Activated CD4-positive, alpha-beta T cell treated with anti-CD3 and anti-CD28 coated beads, Interleukin-2, amount 10 ng/mL, durations not matched to agents 24 days and 14 days (primary cell): ENCODE data around the gene CPLX3. TPM values are rescaled to one million over a fixed set of nuclear protein-coding genes. Genes with fewer than 3 reads are reported as not detected.

Experiments
- DNase-seq: peaks from one replicate; pipeline ENCODE4 v3.0.0; 2022
- H3K27ac Mint-ChIP-seq: one replicate; pipeline ENCODE4 v1.8.0; 2022; ENCODE audit warnings: mild to moderate bottlenecking, mixed read lengths
- H3K27me3 Mint-ChIP-seq: one replicate; pipeline ENCODE4 v1.8.0; 2022; ENCODE audit warnings: mixed read lengths
- H3K36me3 Mint-ChIP-seq: one replicate; pipeline ENCODE4 v1.8.0; 2022; ENCODE audit warnings: low read depth, mild to moderate bottlenecking, mixed read lengths
- H3K4me1 Mint-ChIP-seq: one replicate; pipeline ENCODE4 v1.8.0; 2021; ENCODE audit warnings: mixed read lengths
- H3K4me3 Mint-ChIP-seq: one replicate; pipeline ENCODE4 v1.8.0; 2022; ENCODE audit warnings: mild to moderate bottlenecking, moderate library complexity, mixed read lengths
- H3K9me3 Mint-ChIP-seq: one replicate; pipeline ENCODE4 v1.8.0; 2021; ENCODE audit warnings: mixed read lengths
- intact Hi-C: fragments of 100-400 bp; cut with micrococcal nuclease; formaldehyde crosslinking; loops from one replicate; pipeline ENCODE4 v1.15.1; 2023
- total RNA-seq: library from RNA; stranded (reverse); gene quantifications from 2 replicates; pipeline ENCODE4 v1.2.3, GENCODE V29; 2022

Gene CPLX3
- total RNA-seq, 1 donor from 2014 or later, result 0.09 TPM

- Mint-ChIP-seq H3K36me3 (peaks cover 8% of the 10 kb centered on the region), H3K27me3 (no peaks in the 10 kb centered on the region), H3K27ac (no peak overlapping the region), H3K4me1 (peaks cover 4% of the 10 kb centered on the region), H3K4me3 (no peak overlapping the region), H3K9me3 (no peaks in the 10 kb centered on the region)
- no peak for DNase-seq
- intact Hi-C loops, result no loop called here
These were observed 7.1 kb downstream of the CPLX3 start for GRCh38 chr15:74833376-74834107.

- Mint-ChIP-seq H3K27ac (no peak overlapping the region), H3K4me3 (no peak overlapping the region), H3K27me3 (no peaks in the 10 kb centered on the region), H3K4me1 (peaks cover 2% of the 10 kb centered on the region), H3K9me3 (no peaks in the 10 kb centered on the region), H3K36me3 (peaks cover 10% of the 10 kb centered on the region)
- DNase-seq, result peak; percentile 86
- intact Hi-C loops, result no loop called here
These were observed 8.9 kb downstream of the CPLX3 start for GRCh38 chr15:74835312-74835823.

- Mint-ChIP-seq H3K36me3 (peaks cover 22% of the 10 kb centered on the region), H3K4me3 (no peak overlapping the region), H3K27me3 (no peaks in the 10 kb centered on the region), H3K27ac (no peak overlapping the region), H3K9me3 (no peaks in the 10 kb centered on the region), H3K4me1 (peaks cover 13% of the 10 kb centered on the region)
- DNase-seq, result no peak
- intact Hi-C loops, result no loop called here
These were observed 10.4 kb downstream of the CPLX3 start for GRCh38 chr15:74836846-74837245.

GRCh38 chr15:74837482-74838136, 11.2 kb downstream of the CPLX3 start:
- peaks cover 21% of the 10 kb centered on the region for H3K4me1 Mint-ChIP-seq

GRCh38 chr15:74838137-74838516, 11.7 kb downstream of the CPLX3 start:
- H3K27me3 Mint-ChIP-seq, result no peaks in the 10 kb centered on the region
- no peak overlapping the region for H3K4me3 Mint-ChIP-seq
- intact Hi-C loops, result no loop called here
- H3K9me3 Mint-ChIP-seq, result no peaks in the 10 kb centered on the region
- H3K36me3 Mint-ChIP-seq, result peaks cover 26% of the 10 kb centered on the region
- H3K27ac Mint-ChIP-seq, result no peak overlapping the region
- H3K4me1 Mint-ChIP-seq, result peaks cover 22% of the 10 kb centered on the region
- DNase-seq, result no peak

More at GRCh38 chr15:74837482-74838136, 11.2 kb downstream of the CPLX3 start:
- no peaks in the 10 kb centered on the region for H3K9me3 Mint-ChIP-seq
- no peak for DNase-seq
- H3K27ac Mint-ChIP-seq, result no peak overlapping the region
- H3K4me3 Mint-ChIP-seq, result no peak overlapping the region
- H3K36me3 Mint-ChIP-seq, result peaks cover 25% of the 10 kb centered on the region
- H3K27me3 Mint-ChIP-seq, result no peaks in the 10 kb centered on the region
- intact Hi-C loops, result no loop called here

- H3K9me3 Mint-ChIP-seq, result no peaks in the 10 kb centered on the region
- no peak overlapping the region for H3K27ac Mint-ChIP-seq
- intact Hi-C loops, result no loop called here
- H3K4me3 Mint-ChIP-seq, result no peak overlapping the region
- H3K27me3 Mint-ChIP-seq, result no peaks in the 10 kb centered on the region
- H3K4me1 Mint-ChIP-seq, result peaks cover 24% of the 10 kb centered on the region
- DNase-seq, result no peak
- H3K36me3 Mint-ChIP-seq, result peaks cover 27% of the 10 kb centered on the region
These were observed 12.5 kb downstream of the CPLX3 start for GRCh38 chr15:74838746-74839525.

GRCh38 chr15:74839526-74840395, 13.3 kb downstream of the CPLX3 start:
- Mint-ChIP-seq H3K4me1 (peaks cover 30% of the 10 kb centered on the region), H3K4me3 (no peak overlapping the region), H3K27ac (no peak overlapping the region), H3K27me3 (no peaks in the 10 kb centered on the region), H3K9me3 (no peaks in the 10 kb centered on the region), H3K36me3 (peaks cover 30% of the 10 kb centered on the region)
- no peak for DNase-seq
- intact Hi-C loops, result loop anchor here (5.0 to 10.0 kb wide), 2 partner anchors 113 to 295 kb away; partner anchors contain the start of gene ARID3B

GRCh38 chr15:74840851-74841775, 14.7 kb downstream of the CPLX3 start:
- peaks cover 42% of the 10 kb centered on the region for H3K4me1 Mint-ChIP-seq
- peaks cover 28% of the 10 kb centered on the region for H3K36me3 Mint-ChIP-seq
- H3K27ac Mint-ChIP-seq, result peak overlapping the region; percentile 35
- no peaks in the 10 kb centered on the region for H3K9me3 Mint-ChIP-seq
- peak overlapping the region; percentile 95 for H3K4me3 Mint-ChIP-seq
- intact Hi-C loops, result loop anchor here (5.0 to 10.0 kb wide), 2 partner anchors 111 to 296 kb away; partner anchors contain the start of gene ARID3B
- DNase-seq, result no peak
- H3K27me3 Mint-ChIP-seq, result no peaks in the 10 kb centered on the region

GRCh38 chr15:74841891-74842373, 15.5 kb downstream of the CPLX3 start:
- H3K4me3 Mint-ChIP-seq, result peak overlapping the region; percentile 95
- no peaks in the 10 kb centered on the region for H3K9me3 Mint-ChIP-seq
- H3K27ac Mint-ChIP-seq, result peak overlapping the region; percentile 89
- peaks cover 44% of the 10 kb centered on the region for H3K4me1 Mint-ChIP-seq
- intact Hi-C loops, result loop anchor here (2.0 to 10.0 kb wide), 3 partner anchors 61 to 297 kb away; partner anchors contain the start of gene ARID3B
- peaks cover 30% of the 10 kb centered on the region for H3K36me3 Mint-ChIP-seq
- DNase-seq, result peak; percentile 67
- H3K27me3 Mint-ChIP-seq, result no peaks in the 10 kb centered on the region

GRCh38 chr15:74842581-74843444, 16.4 kb downstream of the CPLX3 start, which contains the start of gene ULK3:
Gene ULK3, minus strand, starts transcription at chr15:74843156. Its CDS starts 51 bp downstream, at chr15:74843105.
- H3K9me3 Mint-ChIP-seq, result no peaks in the 10 kb centered on the region
- H3K36me3 Mint-ChIP-seq, result peaks cover 34% of the 10 kb centered on the region

GRCh38 chr15:74843445-74843828, 17.0 kb downstream of the CPLX3 start:
- Mint-ChIP-seq H3K4me1 (peaks cover 48% of the 10 kb centered on the region), H3K9me3 (no peaks in the 10 kb centered on the region), H3K36me3 (peaks cover 37% of the 10 kb centered on the region), H3K27me3 (no peaks in the 10 kb centered on the region), H3K27ac (peak overlapping the region; percentile 95), H3K4me3 (peak overlapping the region; percentile 95)
- DNase-seq, result no peak
- intact Hi-C loops, result loop anchor here (1.0 to 10.0 kb wide), 4 partner anchors 30 to 299 kb away; partner anchors contain the start of genes ARID3B and SCAMP2

More at GRCh38 chr15:74842581-74843444, 16.4 kb downstream of the CPLX3 start, which contains the start of gene ULK3:
- peak; percentile 99 for DNase-seq
- peak within 1 kb of the TSS; percentile 95 for H3K4me3 Mint-ChIP-seq
- no peaks in the 10 kb centered on the region for H3K27me3 Mint-ChIP-seq
- peak within 1 kb of the TSS; percentile 95 for H3K27ac Mint-ChIP-seq
- H3K4me1 Mint-ChIP-seq, result peaks cover 48% of the 10 kb centered on the region
- intact Hi-C loops, result loop anchor here (1.0 to 10.0 kb wide), 4 partner anchors 30 to 298 kb away; partner anchors contain the start of genes ARID3B and SCAMP2
